H9 (cell line): Measurements from ENCODE around the gene OSM. TPM values are rescaled to one million over a fixed set of nuclear protein-coding genes. Genes with fewer than 3 reads are reported as not detected.

Experiments
- DNase-seq: peaks from one replicate; pipeline ENCODE4 v3.0.0-alpha.2; 2017
- H2AFZ ChIP-seq: one replicate; pipeline ENCODE4 v1.6.1; 2013; ENCODE audit warnings: mild to moderate bottlenecking, low read length, control low read depth, moderate library complexity
- H2AK5ac ChIP-seq: 2 replicates; pipeline ENCODE4 v1.6.1; 2013; ENCODE audit warnings: low read length, control low read depth, mixed read lengths; ENCODE audit not compliant: insufficient read length
- H2BK120ac ChIP-seq: one replicate; pipeline ENCODE4 v1.6.1; 2013; ENCODE audit warnings: low read depth, mild to moderate bottlenecking, low read length, control low read depth, inconsistent platforms; ENCODE audit not compliant: poor library complexity, severe bottlenecking
- H2BK12ac ChIP-seq: 2 replicates; pipeline ENCODE4 v1.6.1; 2013; ENCODE audit warnings: low read length, control low read depth, mixed read lengths, low read depth; ENCODE audit not compliant: insufficient read length
- H2BK15ac ChIP-seq: 2 replicates; pipeline ENCODE4 v1.6.1; 2013; ENCODE audit warnings: low read depth, low read length, control low read depth
- H2BK20ac ChIP-seq: one replicate; pipeline ENCODE4 v1.6.1; 2013; ENCODE audit warnings: low read depth, mild to moderate bottlenecking, low read length, control low read depth, inconsistent platforms; ENCODE audit not compliant: poor library complexity, severe bottlenecking
- H2BK5ac ChIP-seq: 2 replicates; pipeline ENCODE4 v1.6.1; 2013; ENCODE audit warnings: low read length, control low read depth, mixed read lengths; ENCODE audit not compliant: insufficient read length
- H3K14ac ChIP-seq: 2 replicates; pipeline ENCODE4 v1.6.1; 2013; ENCODE audit warnings: low read length, control low read depth; ENCODE audit not compliant: insufficient read depth
- H3K18ac ChIP-seq: 2 replicates; pipeline ENCODE4 v1.6.1; 2013; ENCODE audit warnings: low read depth, mild to moderate bottlenecking, mixed read lengths, low read length, control low read depth; ENCODE audit not compliant: insufficient read length
- H3K23ac ChIP-seq: 2 replicates; pipeline ENCODE4 v1.6.1; 2013; ENCODE audit warnings: low read length, control low read depth, mixed read lengths, low read depth; ENCODE audit not compliant: insufficient read length
- H3K23me2 ChIP-seq: 2 replicates; pipeline ENCODE4 v1.6.1; 2013; ENCODE audit warnings: low read depth, mild to moderate bottlenecking, mixed read lengths, low read length, control low read depth; ENCODE audit not compliant: insufficient read length, poor library complexity, severe bottlenecking
- H3K27ac ChIP-seq: 2 replicates; pipeline ENCODE4 v1.5.1; 2013; ENCODE audit warnings: low read length, control low read depth, mixed read lengths, low read depth; ENCODE audit not compliant: insufficient read length
- H3K27me3 ChIP-seq: 2 replicates; pipeline ENCODE4 v1.6.1; 2013; ENCODE audit warnings: low read length, control low read depth, inconsistent platforms; ENCODE audit not compliant: insufficient read depth
- H3K4ac ChIP-seq: 2 replicates; pipeline ENCODE4 v1.6.1; 2013; ENCODE audit warnings: low read depth, mild to moderate bottlenecking, control low read depth, inconsistent platforms, low read length, moderate library complexity
- H3K4me1 ChIP-seq: 2 replicates; pipeline ENCODE4 v1.6.1; 2013; ENCODE audit warnings: low read length, control low read depth, inconsistent platforms; ENCODE audit not compliant: insufficient read depth
- H3K4me2 ChIP-seq: 2 replicates; pipeline ENCODE4 v1.6.1; 2013; ENCODE audit warnings: low read length, control low read depth, mixed read lengths; ENCODE audit not compliant: insufficient read length, insufficient read depth
- H3K56ac ChIP-seq: 2 replicates; pipeline ENCODE4 v1.6.1; 2013; ENCODE audit warnings: low read depth, mild to moderate bottlenecking, mixed read lengths, low read length, control low read depth; ENCODE audit not compliant: insufficient read length
- H3K79me1 ChIP-seq: 2 replicates; pipeline ENCODE4 v1.6.1; 2013; ENCODE audit warnings: low read depth, mild to moderate bottlenecking, moderate library complexity, low read length, control low read depth, inconsistent platforms; ENCODE audit not compliant: insufficient read depth, poor library complexity, severe bottlenecking
- H3K79me2 ChIP-seq: 2 replicates; pipeline ENCODE4 v1.6.1; 2013; ENCODE audit warnings: low read length, control low read depth, inconsistent platforms; ENCODE audit not compliant: insufficient read depth
- H3K9ac ChIP-seq: 2 replicates; pipeline ENCODE4 v1.6.1; 2013; ENCODE audit warnings: low read length, control low read depth, mixed read lengths; ENCODE audit not compliant: insufficient read length; ENCODE audit errors: extremely low read depth
- H3K9me3 ChIP-seq: one replicate; pipeline ENCODE4 v1.6.1; 2013; ENCODE audit warnings: low read depth, low read length, inconsistent platforms; ENCODE audit not compliant: control insufficient read depth
- H3T11ph ChIP-seq: one replicate; pipeline ENCODE4 v1.6.1; 2013; ENCODE audit warnings: mild to moderate bottlenecking, low read length, control low read depth, inconsistent platforms
- H4K20me1 ChIP-seq: one replicate; pipeline ENCODE4 v1.6.1; 2013; ENCODE audit not compliant: control insufficient read depth, insufficient read length, insufficient read depth
- H4K5ac ChIP-seq: 2 replicates; pipeline ENCODE4 v1.6.1; 2013; ENCODE audit warnings: low read depth, mild to moderate bottlenecking, mixed read lengths, low read length, control low read depth; ENCODE audit not compliant: insufficient read length
- H4K8ac ChIP-seq: replicated peaks from 2 replicates; pipeline ENCODE4 v1.6.1; 2013; ENCODE audit warnings: low read length, control low read depth, mixed read lengths, low read depth; ENCODE audit not compliant: insufficient read length
- H4K91ac ChIP-seq: 2 replicates; pipeline ENCODE4 v1.6.1; 2013; ENCODE audit warnings: low read depth, mild to moderate bottlenecking, moderate library complexity, mixed read lengths, low read length, control low read depth; ENCODE audit not compliant: insufficient read length
- H3K27ac Mint-ChIP-seq, 3 experiments: 2 replicates in 2 of 3; 3 replicates in 1 of 3; pipeline ENCODE4 v1.8.0; 2020 to 2021; ENCODE audit warnings: mixed read lengths in 3 of 3, mild to moderate bottlenecking in 1 of 3, moderate library complexity in 1 of 3
- H3K27me3 Mint-ChIP-seq: 2 replicates; pipeline ENCODE4 v1.8.0; 2021; ENCODE audit warnings: low read depth, mild to moderate bottlenecking, moderate library complexity, mixed read lengths
- H3K36me3 Mint-ChIP-seq, 3 experiments: 2 replicates in 2 of 3; 3 replicates in 1 of 3; pipeline ENCODE4 v1.8.0; 2020 to 2021; ENCODE audit warnings: low read depth in 3 of 3, mixed read lengths in 3 of 3; ENCODE audit not compliant: insufficient read depth in 1 of 3
- H3K4me1 Mint-ChIP-seq, 2 experiments: 2 replicates each; pipeline ENCODE4 v1.8.0; 2020; ENCODE audit warnings: mixed read lengths in 2 of 2
- H3K4me3 Mint-ChIP-seq, 2 experiments: 2 replicates in 1 of 2; 3 replicates in 1 of 2; pipeline ENCODE4 v1.8.0; 2020 to 2021; ENCODE audit warnings: mild to moderate bottlenecking in 2 of 2, mixed read lengths in 2 of 2, moderate library complexity in 1 of 2
- H3K9me3 Mint-ChIP-seq, 2 experiments: 2 replicates in 1 of 2; 3 replicates in 1 of 2; pipeline ENCODE4 v1.8.0; 2020; ENCODE audit warnings: mild to moderate bottlenecking in 2 of 2, mixed read lengths in 2 of 2, moderate library complexity in 1 of 2
- CTCF ChIP-seq: fragments of 200-600 bp; sonication (generic); conservative IDR thresholded peaks from 3 replicates; pipeline ENCODE4 v1.8.0; 2021; ENCODE audit warnings: antibody characterized with exemption, mild to moderate bottlenecking
- WGBS: extraction: QIAGEN DNeasy Blood & Tissue Kit; methylation state at CpG from one replicate; pipeline ENCODE4 v1.1.7; 2013; ENCODE audit warnings: missing lambda C conversion rate, low lambda C conversion rate, mixed read lengths; ENCODE audit not compliant: insufficient read length; ENCODE audit errors: extremely low coverage; 5-methylcytosine and 5-hydroxymethylcytosine counted together
- total RNA-seq: library from RNA; stranded (reverse); gene quantifications from 2 replicates; pipeline ENCODE4 v1.2.1, GENCODE V29; 2021

The OSM gene
- total RNA-seq, 1 experiment from 2014 or later, result not detected

- Histone ChIP-seq H3K18ac (no peak overlapping the region), H3K9me3 (no peaks in the 10 kb centered on the region), H2BK5ac (no peak overlapping the region), H3T11ph (no peak overlapping the region), H3K4me1 (peaks cover 3% of the 10 kb centered on the region; the same call in 1 of the 2 replicates), H3K4ac (no peak overlapping the region), H2AK5ac (no peak overlapping the region), H2BK12ac (no peak overlapping the region), H3K23me2 (no peaks in the 10 kb centered on the region), H2AFZ (no peak overlapping the region), H2BK120ac (no peak overlapping the region), H3K14ac (no peak overlapping the region), H3K79me1 (no peaks in the 10 kb centered on the region), H3K56ac (no peak overlapping the region), H4K91ac (no peak overlapping the region), H3K27me3 (no peaks in the 10 kb centered on the region), H2BK20ac (no peak overlapping the region), H3K79me2 (no peaks in the 10 kb centered on the region), H3K9ac (no peak overlapping the region), H3K27ac (no peak overlapping the region), H4K20me1 (no peaks in the 10 kb centered on the region), H4K8ac (no peak overlapping the region), H3K4me2 (no peak overlapping the region), H4K5ac (no peak overlapping the region), H2BK15ac (no peak overlapping the region), H3K23ac (no peak overlapping the region)
- H3K27ac Mint-ChIP-seq, result no peak overlapping the region
- peaks cover 18 to 33% of the 10 kb centered on the region in 2 experiments for H3K4me1 Mint-ChIP-seq
- TF ChIP-seq CTCF, result no peak
- no peak for DNase-seq
- no peaks in the 10 kb centered on the region for H3K36me3 Mint-ChIP-seq
- no peak overlapping the region for H3K4me3 Mint-ChIP-seq
- H3K9me3 Mint-ChIP-seq, result no peaks in the 10 kb centered on the region; a peak in 1 of 5 replicates
- WGBS, result no CpG with 5 or more reads among the region's 6 CpGs
- H3K27me3 Mint-ChIP-seq, result peaks cover 4% of the 10 kb centered on the region
Measured at GRCh38 chr22:30254314-30254713, 12.3 kb downstream of the OSM start.
